Activated T-cell treated with anti-CD3 and anti-CD28 coated beads, Interleukin-2, amount 50 U/mL, for 72 hours (primary cell): ENCODE measurements around the gene PMS1. TPM values are rescaled to one million over a fixed set of nuclear protein-coding genes. Genes with fewer than 3 reads are reported as not detected.
"Not testable (repeated sequence)": the region's sequence is repeated elsewhere in the genome, so short reads cannot be mapped to it uniquely, and the experiment has no call there.

Source experiments
- ATAC-seq, 2 donors: fragments of 150-1000 bp; cut with Tn5 transposase; replicated peaks in 1 of 2; 2 replicates each; pipeline ENCODE4 v1.10.0; 2021; ENCODE audit warnings: moderate library complexity in 2 of 2, mild to moderate bottlenecking in 1 of 2
- DNase-seq, 2 donors: peaks; one replicate each; pipeline ENCODE4 v3.0.0; 2021 to 2022; ENCODE audit warnings: mixed read lengths in 1 of 2
- H3K27ac Mint-ChIP-seq: one replicate; pipeline ENCODE4 v1.8.0; 2022; ENCODE audit warnings: mild to moderate bottlenecking, moderate library complexity, mixed read lengths
- H3K27me3 Mint-ChIP-seq: one replicate; pipeline ENCODE4 v1.8.0; 2022; ENCODE audit warnings: low read depth, mixed read lengths
- H3K36me3 Mint-ChIP-seq, 2 donors: one replicate each; pipeline ENCODE4 v1.8.0; 2022; ENCODE audit warnings: mixed read lengths in 2 of 2, mild to moderate bottlenecking in 1 of 2; ENCODE audit not compliant: insufficient read depth in 2 of 2
- H3K4me1 Mint-ChIP-seq: one replicate; pipeline ENCODE4 v1.8.0; 2022; ENCODE audit warnings: low read depth, mixed read lengths
- H3K4me3 Mint-ChIP-seq, 2 donors: one replicate each; pipeline ENCODE4 v1.8.0; 2022; ENCODE audit warnings: mild to moderate bottlenecking in 2 of 2, mixed read lengths in 2 of 2, moderate library complexity in 2 of 2
- H3K9me3 Mint-ChIP-seq, 2 donors: one replicate each; pipeline ENCODE4 v1.8.0; 2022; ENCODE audit warnings: mixed read lengths in 2 of 2
- total RNA-seq, 2 donors: library from RNA; stranded (reverse); gene quantifications; one replicate each; pipeline ENCODE4 v1.2.3, GENCODE V29; 2022

PMS1 gene
- total RNA-seq, 2 donors from 2014 or later: 37.9 to 52.7 TPM

DNA sequence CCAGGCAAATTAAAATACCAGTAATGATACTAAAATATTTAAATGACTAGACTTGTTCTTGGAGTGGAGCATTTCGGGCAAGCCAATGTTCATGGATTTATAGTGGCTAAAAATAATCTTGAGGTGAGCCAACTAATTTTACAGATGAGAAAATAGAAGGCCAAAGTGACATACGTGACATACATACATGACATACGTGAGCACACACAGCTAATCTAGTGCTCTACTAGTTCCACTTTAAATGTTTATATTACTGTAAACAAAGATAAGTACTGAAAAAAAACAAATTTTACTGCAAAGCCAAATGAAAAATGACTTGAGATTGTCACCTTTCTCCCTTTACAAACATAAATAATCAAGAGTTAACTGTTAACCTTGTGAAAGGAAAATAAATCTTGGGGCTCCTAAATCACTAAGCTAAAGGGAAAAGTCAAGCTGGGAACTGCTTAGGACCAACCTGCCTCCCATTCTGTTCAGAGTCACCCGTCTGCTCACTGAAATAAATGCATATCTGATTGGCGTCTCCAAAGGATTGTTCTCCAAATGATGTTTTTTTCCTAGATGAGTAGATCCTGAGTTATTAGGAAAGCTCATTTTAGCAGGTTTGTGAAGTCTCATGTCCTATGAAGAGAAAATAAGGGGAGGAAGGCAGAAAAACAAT, 96.7 kb downstream of the PMS1 start:
- Mint-ChIP-seq H3K4me3 (no peak overlapping the region), H3K27me3 (no peaks in the 10 kb centered on the region), H3K9me3 (no peaks in the 10 kb centered on the region), H3K27ac (no peak overlapping the region), H3K36me3 (peaks cover 5 to 10% of the 10 kb centered on the region in 2 donors), H3K4me1 (no peaks in the 10 kb centered on the region)
- ATAC-seq: no peak
- DNase-seq: no peak

DNA sequence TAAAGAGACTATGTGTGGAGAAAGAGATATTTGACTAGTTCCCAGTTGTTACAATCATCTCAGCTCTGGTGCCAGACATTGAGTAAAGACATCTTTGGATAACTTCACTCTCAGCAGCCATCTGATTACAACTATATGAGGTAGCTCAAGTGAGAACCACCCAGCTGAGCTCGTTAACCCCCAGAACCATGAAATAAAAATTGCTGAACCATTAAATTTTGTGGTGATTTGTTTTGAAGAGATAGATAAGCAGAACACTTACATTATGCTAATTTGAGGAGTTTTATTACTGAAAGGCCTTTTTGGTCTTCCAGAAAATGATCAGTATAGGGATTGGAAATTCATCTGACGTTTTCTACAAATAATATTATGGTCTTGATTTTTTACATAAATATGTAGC, 101.1 kb downstream of the PMS1 start:
- H3K4me1 Mint-ChIP-seq: no peaks in the 10 kb centered on the region
- H3K27ac Mint-ChIP-seq: no peak overlapping the region
- no peaks in the 10 kb centered on the region for H3K36me3 Mint-ChIP-seq
- H3K4me3 Mint-ChIP-seq: no peak overlapping the region
- DNase-seq: no peak
- H3K9me3 Mint-ChIP-seq: peaks cover 3 to 8% of the 10 kb centered on the region in 2 donors
- ATAC-seq: no peak
- peaks cover 13% of the 10 kb centered on the region for H3K27me3 Mint-ChIP-seq

DNA sequence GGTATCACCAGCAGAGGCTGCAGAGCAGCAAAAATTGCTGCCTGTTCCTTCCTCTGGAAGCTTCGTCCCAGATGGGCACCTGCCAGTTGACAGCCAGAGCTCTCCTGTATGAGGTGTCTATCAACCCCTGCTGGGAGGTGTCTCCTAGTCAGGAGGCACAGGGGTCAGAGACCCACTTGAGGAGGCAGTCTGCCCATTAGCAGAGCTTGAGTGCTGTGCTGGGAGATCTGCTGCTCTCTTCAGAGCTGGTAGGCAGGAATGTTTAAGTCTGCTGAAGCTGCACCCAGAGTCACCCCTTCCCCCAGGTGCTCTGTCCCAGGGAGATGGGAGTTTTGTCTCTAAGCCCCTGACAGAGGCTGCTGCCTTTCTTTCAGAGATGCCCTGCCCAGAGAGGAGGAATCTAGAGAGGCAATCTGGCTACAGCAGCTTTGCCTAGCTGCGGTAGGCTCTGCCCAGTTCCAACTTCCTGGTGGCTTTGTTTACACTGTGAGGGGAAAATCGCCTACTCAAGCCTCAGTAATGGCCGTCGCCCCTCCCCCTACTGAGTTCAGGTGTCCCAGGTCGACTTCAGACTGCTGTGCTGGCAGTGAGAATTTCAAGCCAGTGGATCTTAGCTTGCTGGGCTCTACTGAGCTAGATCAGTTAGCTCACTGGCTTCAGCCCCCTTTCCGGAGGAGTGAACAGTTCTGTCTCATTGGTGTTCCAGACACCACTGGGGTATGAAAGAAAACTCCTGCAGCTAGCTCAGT, 108.5 kb downstream of the PMS1 start:
- H3K4me1 Mint-ChIP-seq, DNase-seq, H3K36me3 Mint-ChIP-seq, H3K4me3 Mint-ChIP-seq, H3K27ac Mint-ChIP-seq, ATAC-seq, H3K9me3 Mint-ChIP-seq: not testable (repeated sequence)
- peaks cover 14% of the 10 kb centered on the region for H3K27me3 Mint-ChIP-seq

DNA sequence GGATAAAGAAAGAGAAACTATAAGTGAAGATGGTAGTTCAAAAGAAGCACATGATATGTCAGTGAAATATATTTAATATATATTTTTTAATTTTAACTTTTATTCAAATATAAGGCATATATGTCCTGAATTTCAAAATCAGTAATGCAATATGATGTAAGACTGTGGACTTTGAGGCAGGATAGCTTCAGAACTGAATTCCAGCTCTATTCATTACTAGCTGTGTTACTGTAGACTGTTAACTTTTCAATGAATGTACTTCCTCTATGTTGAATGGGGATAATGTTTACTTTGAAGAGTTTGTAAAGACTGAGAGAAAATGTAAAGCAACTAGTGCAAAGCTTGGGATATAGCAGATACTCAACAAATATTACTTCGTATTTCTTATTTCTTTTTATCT, 112.6 kb downstream of the PMS1 start:
- Mint-ChIP-seq H3K27me3 (peaks cover 3% of the 10 kb centered on the region), H3K4me3 (no peak overlapping the region), H3K4me1 (no peaks in the 10 kb centered on the region), H3K27ac (no peak overlapping the region), H3K9me3 (no peaks in the 10 kb centered on the region), H3K36me3 (no peaks in the 10 kb centered on the region)
- DNase-seq: no peak
- no peak for ATAC-seq

- Mint-ChIP-seq H3K27ac (no peak overlapping the region), H3K4me3 (no peak overlapping the region), H3K9me3 (no peaks in the 10 kb centered on the region), H3K27me3 (no peaks in the 10 kb centered on the region), H3K36me3 (no peaks in the 10 kb centered on the region), H3K4me1 (no peaks in the 10 kb centered on the region)
- no peak for DNase-seq
- ATAC-seq: no peak
Measured at GRCh38 chr2:189899101-189899500, 114.9 kb downstream of the PMS1 start.

DNA sequence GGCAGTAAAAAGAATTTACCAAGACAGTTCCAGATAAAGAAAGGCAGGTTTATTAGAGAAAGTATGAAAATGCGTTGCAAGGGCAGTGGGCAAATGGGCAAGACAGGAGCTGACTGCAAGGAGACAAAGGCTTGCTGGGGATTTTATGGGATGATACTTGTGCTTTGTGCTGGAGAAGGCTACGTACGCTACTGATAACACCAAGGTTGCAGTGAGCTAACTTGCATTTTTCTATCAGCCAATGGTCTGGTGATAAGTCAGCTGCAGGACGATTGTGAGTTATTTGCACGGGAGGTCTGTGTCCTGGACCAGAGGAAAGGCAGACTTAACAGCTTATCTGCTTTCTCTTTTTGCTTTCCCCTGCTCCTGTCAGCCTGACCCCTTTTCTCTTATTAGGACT, 116.5 kb downstream of the PMS1 start:
- ATAC-seq: no peak
- Mint-ChIP-seq H3K36me3 (no peaks in the 10 kb centered on the region), H3K27me3 (no peaks in the 10 kb centered on the region), H3K4me3 (no peak overlapping the region), H3K27ac (no peak overlapping the region), H3K9me3 (no peaks in the 10 kb centered on the region), H3K4me1 (no peaks in the 10 kb centered on the region)
- no peak for DNase-seq

DNA sequence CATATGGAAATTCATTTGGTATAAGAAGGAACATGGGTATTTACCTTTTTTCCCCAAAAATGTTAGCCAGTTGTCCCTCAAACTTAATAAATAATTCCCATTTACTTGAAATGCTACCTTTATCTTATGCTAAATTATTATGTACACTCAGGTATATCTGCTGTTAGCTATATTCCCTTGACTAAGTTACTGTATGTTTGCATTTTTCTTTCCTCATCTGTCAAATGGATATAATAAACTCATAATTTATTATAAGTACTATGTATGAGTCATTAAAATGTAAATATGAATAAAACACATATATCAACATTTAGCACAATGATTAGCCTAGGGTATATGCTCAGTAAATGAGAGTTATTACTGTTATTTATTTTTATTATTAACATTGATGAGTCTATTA, 117.4 kb downstream of the PMS1 start:
- Mint-ChIP-seq H3K27ac (no peak overlapping the region), H3K4me3 (no peak overlapping the region), H3K9me3 (no peaks in the 10 kb centered on the region), H3K4me1 (no peaks in the 10 kb centered on the region), H3K27me3 (no peaks in the 10 kb centered on the region), H3K36me3 (no peaks in the 10 kb centered on the region)
- no peak for DNase-seq
- no peak for ATAC-seq

DNA sequence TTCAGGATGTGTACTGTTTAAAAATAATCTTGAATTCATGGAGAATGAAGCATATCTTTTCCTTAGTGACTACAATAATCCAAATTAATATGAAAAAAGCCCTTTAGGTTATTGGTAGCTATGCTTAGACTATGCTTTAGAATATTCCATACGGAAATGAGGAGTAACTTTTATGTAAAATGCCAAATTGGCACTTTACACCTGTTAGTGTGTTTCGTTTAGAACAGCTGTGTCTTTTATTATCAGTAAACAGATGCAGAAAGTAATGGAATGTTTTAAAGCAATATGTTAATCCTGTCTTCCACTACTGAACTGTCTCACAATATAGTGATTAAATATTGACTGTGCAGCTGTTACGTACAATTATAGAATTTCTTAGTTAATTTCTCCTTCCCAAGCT, 129.6 kb downstream of the PMS1 start:
- no peak for ATAC-seq
- Mint-ChIP-seq H3K9me3 (no peaks in the 10 kb centered on the region), H3K27ac (no peak overlapping the region), H3K4me3 (no peak overlapping the region), H3K27me3 (peaks cover 9% of the 10 kb centered on the region), H3K4me1 (no peaks in the 10 kb centered on the region), H3K36me3 (no peaks in the 10 kb centered on the region)
- DNase-seq: no peak

DNA sequence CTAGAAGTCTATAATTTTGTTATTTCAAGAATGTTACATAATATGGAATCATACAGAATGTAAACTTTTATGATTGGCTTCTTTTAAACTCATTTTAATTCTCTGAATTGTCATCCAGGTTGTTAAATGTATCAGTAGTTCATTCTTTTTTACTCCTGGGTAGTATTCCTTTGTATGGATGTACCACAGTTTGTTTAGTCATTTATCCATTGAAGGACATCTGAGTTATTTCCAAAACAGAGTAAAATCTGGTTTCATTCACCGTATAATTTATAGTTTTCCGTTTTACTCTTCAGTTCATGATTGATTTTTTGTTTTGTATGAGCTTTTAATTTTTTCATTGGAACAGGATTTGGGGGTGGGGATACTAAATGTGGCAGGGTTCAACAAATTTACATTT, 132.4 kb downstream of the PMS1 start:
- H3K27me3 Mint-ChIP-seq: peaks cover 9% of the 10 kb centered on the region
- H3K4me1 Mint-ChIP-seq: no peaks in the 10 kb centered on the region
- DNase-seq (no peak), ATAC-seq (no peak)
- no peak overlapping the region for H3K27ac Mint-ChIP-seq
- H3K36me3 Mint-ChIP-seq: no peaks in the 10 kb centered on the region
- H3K4me3 Mint-ChIP-seq: no peak overlapping the region
- H3K9me3 Mint-ChIP-seq: no peaks in the 10 kb centered on the region

Other genes starting within 250 kb of the PMS1 start
- gene SLC40A1, start 203.7 kb upstream of the PMS1 start, total RNA-seq: 1 to 10 TPM; 4.5 to 5.0 TPM
- gene ASNSD1, start 123.0 kb upstream of the PMS1 start, total RNA-seq: 10 to 100 TPM; 52.1 to 59.1 TPM
- 1 to 10 TPM; 5.9 to 7.5 TPM for gene ANKAR, start 109.8 kb upstream of the PMS1 start, total RNA-seq
- gene OSGEPL1, start 21.7 kb upstream of the PMS1 start, total RNA-seq: 10 to 100 TPM; 10.2 to 10.3 TPM
- gene ORMDL1, start 111 bp upstream of the PMS1 start, total RNA-seq: 100 to 1,000 TPM; 101 to 121 TPM